ENCODE data around the gene LRIG3.
"Not testable (repeated sequence)": the region's sequence is repeated elsewhere in the genome, so short reads cannot be mapped to it uniquely, and the experiment has no call there.

Gene LRIG3

DNA sequence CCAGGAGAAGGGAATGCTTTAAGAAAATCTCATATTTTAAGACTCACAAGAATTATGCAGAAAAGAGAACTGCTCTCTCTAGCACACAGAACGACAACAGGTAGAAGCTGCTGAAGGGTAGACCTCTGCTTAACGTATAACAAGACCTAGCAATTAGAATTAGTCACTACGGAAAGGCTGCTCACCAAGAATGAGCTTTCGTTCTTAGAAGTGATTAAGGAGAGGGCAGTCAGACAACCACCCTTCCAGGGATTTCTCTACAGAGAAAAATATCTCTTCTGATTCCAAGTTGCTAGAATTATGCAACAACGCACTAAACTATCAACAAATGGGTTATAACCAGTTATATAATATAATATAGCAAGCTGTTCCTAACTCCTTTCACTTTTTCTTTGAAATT, 18.6 kb downstream of the LRIG3 start:
- DNase-seq (ENCODE audit: low read depth in 3 of 3), result no peak

DNA sequence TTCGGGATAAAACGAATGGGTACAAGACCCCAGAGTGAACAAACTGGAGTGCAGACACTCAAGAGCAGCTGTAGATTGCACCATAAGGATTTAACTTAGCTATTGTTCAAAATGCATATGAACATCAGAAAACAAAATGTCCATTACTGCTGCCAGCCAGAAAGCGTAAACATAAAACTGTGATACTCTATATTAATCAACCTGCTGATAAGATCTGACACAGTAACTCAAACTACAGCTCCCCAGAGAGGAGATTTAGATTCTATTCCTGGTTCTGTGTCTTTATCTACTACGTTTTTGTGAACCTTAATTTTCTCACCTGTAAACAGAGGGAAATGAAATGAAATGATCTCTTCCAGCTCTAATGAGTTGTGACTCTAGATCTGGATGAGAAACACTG, 22.3 kb downstream of the LRIG3 start:
- no peak for DNase-seq (ENCODE audit: low read depth in 3 of 3)

GRCh38 chr12:58896278-58896677, 24.0 kb downstream of the LRIG3 start:
- no peak for DNase-seq (ENCODE audit: low read depth in 3 of 3)

DNA sequence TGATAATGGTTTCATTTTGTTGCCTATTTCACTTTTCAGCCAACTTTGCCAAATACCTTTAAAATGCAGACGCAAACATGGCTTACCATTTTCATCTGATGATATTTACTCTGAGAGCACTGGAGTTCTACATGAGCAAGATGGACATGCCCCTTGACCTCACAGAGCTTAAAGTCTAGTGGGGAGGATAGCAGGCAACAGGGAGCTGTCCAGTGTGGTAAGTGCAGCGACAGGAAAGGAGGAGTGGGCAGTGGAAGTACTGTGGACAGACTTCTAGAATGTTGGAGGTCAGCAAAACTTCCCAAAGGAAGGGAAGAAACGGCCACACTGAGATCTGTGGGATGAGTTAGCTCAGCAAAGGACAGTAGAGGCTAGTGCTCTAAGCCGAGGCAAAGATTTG, 25.3 kb downstream of the LRIG3 start:
- no peak for DNase-seq (ENCODE audit: low read depth in 3 of 3)

GRCh38 chr12:58894040-58894439, 26.3 kb downstream of the LRIG3 start:
- DNase-seq (ENCODE audit: low read depth in 3 of 3), result no peak

DNA sequence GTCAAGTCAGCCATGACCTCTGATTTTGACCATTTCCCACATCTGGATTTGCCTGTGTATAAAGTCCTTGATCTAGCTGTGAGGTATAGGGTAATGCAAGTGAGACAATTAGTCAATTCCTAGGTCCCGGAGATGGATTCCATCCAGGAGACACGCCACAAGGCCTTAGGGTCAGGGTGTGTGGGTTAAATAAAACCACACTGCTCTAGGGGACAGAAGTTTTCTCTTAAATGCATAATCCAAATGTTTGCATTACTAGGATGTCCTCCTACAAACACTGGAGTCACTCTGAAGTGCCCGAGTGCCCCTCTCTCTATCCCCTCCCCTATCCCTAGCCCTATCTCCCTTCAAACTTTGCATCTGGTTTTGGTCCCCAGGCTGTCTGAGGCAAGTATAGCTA, 26.8 kb downstream of the LRIG3 start:
- DNase-seq (ENCODE audit: low read depth in 3 of 3), result no peak

- no peak for DNase-seq (ENCODE audit: low read depth in 3 of 3)
These were observed 30.7 kb downstream of the LRIG3 start for GRCh38 chr12:58889557-58889956.

- DNase-seq (ENCODE audit: low read depth in 3 of 3), result no peak
These were observed 32.0 kb downstream of the LRIG3 start for GRCh38 chr12:58888131-58888783.

DNA sequence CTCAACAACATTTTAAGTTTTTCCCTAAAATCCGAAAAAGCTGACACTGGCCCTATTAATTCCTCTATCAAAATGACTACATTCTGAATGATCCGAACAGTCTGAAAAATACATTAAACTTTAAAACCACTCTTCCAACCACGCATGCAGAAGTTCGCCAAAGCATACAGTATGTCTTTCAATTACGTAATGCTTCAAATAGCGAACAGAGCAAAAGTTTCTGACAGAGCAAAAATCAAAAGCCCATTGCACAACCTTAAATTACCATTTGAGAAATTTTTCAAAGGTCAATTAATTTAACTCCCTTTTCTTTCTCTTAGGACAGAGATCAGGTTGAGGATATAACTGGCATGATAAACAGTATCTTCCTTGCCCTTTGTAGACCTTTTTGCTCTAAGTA, 33.2 kb downstream of the LRIG3 start:
- DNase-seq (ENCODE audit: low read depth in 3 of 3), result no peak

GRCh38 chr12:58886474-58886873, 33.8 kb downstream of the LRIG3 start:
- DNase-seq (ENCODE audit: low read depth in 3 of 3), result no peak

DNA sequence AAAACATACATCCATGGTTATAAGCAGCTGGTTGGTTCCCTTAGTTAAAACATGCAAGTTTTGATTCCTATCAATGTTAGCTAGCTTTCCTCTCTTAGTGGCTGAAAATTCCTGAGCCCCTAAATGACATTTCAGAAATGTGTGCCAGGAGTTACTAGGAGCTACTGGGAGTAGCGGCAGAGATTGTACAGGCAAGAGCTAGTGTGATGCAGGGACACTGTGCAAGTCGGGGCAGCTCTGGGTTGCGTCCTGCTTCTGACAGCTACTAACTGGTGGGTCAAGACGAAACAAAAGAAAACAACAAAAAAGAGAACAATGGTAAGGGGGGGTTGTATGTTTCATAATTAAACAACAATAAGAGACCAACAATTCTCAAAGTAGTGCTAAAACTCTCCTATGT, 35.4 kb downstream of the LRIG3 start:
- DNase-seq (ENCODE audit: low read depth in 3 of 3), result no peak

GRCh38 chr12:58883576-58884334, 36.5 kb downstream of the LRIG3 start:
- no peak for DNase-seq (ENCODE audit: low read depth in 3 of 3)

DNA sequence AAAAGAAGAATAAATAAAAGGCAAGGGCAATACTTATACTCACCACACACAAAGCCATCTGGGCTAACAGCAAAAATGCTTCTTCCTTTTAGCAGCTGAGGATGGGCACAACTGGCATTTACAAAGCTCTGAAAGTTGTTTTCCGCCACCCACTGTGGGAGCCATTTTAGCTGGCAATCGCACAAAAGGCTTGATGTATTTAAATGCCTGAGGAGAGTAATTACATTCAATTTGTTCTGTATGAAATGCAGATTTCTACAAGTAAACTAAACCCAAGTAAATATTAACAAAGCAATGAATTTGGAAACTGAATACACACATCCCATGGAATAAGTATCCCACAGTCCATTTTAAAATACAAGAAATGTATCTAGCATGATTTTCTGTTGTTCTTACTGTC, 37.5 kb downstream of the LRIG3 start:
- no peak for DNase-seq (ENCODE audit: low read depth in 3 of 3)

DNA sequence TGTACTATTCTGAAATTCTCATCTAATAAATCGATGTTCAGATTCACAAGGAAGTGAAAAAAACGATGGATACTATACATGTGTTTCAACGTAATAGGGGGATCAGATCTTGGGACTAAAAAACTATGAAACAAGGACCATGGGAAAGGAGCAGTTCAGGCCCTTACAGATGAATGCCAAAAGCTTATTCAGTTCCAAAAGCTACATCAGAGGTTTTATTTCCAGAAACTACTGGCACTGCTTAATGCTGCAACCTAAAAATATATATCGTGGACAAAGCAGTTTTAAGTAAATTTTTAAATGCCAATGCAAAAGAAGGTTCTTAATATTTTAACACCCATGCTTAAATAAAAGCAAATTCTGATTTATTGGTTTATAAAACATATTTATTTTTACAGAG, 38.5 kb downstream of the LRIG3 start:
- no peak for DNase-seq (ENCODE audit: low read depth in 3 of 3)

DNA sequence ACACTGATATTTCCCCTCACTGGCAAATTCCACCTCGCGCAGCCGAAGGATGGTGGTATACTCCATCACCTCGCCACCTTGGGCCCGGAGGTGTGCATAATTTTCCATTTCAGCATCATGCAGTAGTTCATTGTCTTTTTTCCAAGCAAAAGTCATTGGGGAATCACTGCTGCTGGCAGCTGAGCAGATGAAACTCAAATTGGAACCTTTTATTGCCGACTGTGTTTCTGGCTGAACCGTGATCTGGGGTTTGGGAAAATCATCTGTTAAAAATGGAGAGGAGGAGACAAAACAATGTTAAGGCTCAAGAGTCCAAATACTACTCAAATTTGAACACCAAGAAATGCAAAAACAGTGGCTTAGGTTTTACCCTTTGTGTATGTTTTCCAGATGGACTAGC, 39.7 kb downstream of the LRIG3 start:
- DNase-seq (ENCODE audit: low read depth in 3 of 3), result no peak

- no peak for DNase-seq (ENCODE audit: low read depth in 3 of 3)
These were observed 43.0 kb downstream of the LRIG3 start for GRCh38 chr12:58877243-58877743.

DNA sequence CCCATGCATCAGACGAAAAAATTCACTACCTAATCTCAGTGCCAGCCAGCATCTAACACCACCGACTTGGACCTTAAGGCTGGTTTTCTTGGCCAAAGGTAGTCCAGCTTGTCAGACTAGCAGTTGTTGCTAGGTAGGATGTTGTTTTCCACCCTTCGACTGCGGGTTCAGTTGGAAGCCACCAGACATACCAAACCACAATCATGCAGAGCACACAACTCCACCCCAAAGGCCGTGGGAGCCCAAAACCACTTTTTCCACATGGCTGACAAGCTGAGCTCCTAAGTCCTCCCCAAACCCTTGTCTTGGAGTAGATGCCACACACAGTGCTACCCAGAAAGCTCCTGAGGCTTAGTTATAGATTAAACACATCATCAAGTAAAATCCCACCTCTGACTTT, 46.8 kb downstream of the LRIG3 start:
- no peak for DNase-seq (ENCODE audit: low read depth in 3 of 3)

- no peak for DNase-seq (ENCODE audit: low read depth in 3 of 3)
These were observed 48.7 kb downstream of the LRIG3 start for GRCh38 chr12:58871556-58871955.

GRCh38 chr12:58870595-58870994, 49.7 kb downstream of the LRIG3 start:
- no peak for DNase-seq (ENCODE audit: low read depth in 3 of 3)

DNA sequence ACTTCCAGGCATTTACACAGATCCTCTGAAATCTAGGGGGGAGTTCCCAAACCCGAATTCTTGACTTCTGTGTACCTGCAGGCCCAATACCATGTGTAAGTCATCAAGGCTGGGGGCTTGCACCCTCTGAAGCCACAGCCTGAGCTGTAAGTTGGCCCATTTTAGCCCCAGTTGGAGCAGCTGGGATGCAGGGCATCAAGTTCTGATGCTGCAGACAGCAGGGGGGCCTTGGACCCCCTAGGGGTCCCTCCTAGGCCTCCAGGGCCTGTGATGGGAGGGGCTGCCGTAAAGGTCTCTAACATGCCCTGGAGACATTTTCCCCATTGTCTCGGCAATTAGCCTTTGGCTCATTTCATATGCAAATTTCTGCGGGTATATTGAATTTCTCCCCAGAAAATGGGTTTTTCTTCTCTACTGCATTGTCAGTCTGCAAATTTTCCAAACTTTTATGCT, 59.5 kb downstream of the LRIG3 start:
- DNase-seq (ENCODE audit: low read depth in 3 of 3), result no peak

DNA sequence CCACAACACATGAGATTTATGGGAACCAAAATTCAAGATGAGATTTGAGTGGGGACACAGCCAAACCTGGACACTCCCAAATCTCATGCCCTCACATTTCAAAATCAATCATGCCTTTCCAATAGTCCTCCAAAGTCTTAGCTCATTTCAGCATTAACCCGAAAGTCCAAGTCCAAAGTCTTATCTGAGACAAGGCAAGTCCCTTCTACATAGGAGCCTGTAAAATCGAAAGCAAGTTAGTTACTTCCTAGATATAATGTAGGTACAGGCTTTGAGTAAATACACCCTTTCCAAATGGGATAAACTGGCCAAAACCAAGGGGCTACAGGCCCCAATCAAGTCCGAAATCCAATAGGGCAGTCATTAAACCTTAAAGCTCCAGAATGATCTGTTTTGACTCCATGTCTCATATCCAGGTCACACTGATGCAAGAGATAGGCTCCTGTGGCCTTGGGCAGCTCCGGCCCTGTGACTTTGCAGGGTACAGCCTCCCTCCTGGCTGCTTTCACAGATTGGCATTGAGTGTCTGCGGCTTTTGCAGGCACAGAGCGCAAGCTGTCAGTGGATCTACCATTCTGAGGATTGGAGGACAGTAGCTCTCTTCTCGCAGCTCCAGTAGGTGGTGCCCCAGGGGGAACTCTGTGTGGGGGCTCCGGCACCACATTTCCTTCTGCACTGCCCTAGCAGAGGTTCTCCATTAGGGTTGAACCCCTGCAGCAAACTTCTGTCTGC, 60.1 kb downstream of the LRIG3 start:
- DNase-seq (ENCODE audit: low read depth in 3 of 3), result no peak

DNA sequence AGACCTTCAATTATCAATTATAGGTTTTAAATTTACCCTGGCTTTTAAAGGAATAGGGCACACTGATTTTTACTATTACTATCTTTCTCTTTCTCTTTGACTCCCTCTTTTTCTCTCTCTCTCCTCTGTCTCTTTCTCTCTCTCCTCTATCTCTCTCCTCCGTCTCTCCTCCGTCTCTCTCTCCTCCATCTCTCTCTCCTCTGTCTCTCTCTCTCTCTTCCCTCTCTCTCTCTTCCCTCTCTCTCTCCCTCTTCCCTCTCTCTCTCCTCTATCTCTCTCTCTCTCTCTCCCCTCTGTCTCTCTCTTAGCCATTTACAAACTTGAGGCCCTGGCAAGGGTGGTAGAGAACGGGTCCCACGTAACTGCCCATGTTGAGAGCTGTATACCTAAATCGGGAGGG, 62.3 kb downstream of the LRIG3 start:
- no peak for DNase-seq (ENCODE audit: low read depth in 3 of 3)

DNA sequence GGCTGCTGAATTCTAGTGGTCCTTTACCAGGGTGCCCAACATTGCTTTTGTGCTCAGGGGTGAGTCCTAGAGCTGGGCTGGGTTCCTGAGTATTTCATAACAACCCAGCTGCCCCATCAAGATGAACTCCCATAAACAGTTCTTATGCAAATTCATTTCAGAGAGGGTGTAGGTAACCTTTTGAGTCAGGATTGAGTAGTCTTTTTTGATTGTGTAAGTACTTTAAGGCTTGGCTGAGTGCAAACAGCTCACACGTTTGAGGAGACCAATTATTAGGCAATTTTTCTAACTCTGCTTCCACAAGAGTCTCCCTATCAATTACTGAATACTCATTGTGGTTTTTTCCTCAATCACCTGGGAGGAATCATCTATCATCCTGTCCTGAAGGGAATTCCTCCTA, 63.1 kb downstream of the LRIG3 start:
- not testable (repeated sequence) for DNase-seq (ENCODE audit: low read depth in 3 of 3)
